Endothelial cell of umbilical vein (primary cell): ENCODE measurements around the gene NEDD4L. TPM values are rescaled to one million over a fixed set of nuclear protein-coding genes. Genes with fewer than 3 reads are reported as not detected.

ENCODE experiments used
- BruUV-seq: library from RNA; stranded (reverse); fragments of 400-500 nt; replicated peaks from 2 replicates; lab custom pipeline; 2021; lab: Mats Ljungman, UMichigan
- CTCF ChIA-PET: fragments of 300-600, 350-600 bp; sonication (Branson Sonifier 250); formaldehyde crosslinking; loops from one replicate; lab custom pipeline; 2021; ENCODE audit warnings: antibody characterized with exemption, inconsistent platforms; lab: Charles Lee
- POLR2A ChIA-PET: fragments of 300-600, 350-600 bp; sonication (Branson Sonifier 250); formaldehyde crosslinking; loops from one replicate; lab custom pipeline; 2021; ENCODE audit warnings: antibody characterized with exemption, inconsistent platforms; lab: Charles Lee
- DNase-seq: peaks from one replicate; pipeline ENCODE4 v3.0.0-alpha.2; 2011; ENCODE audit warnings: low read depth, low spot score
- FAIRE-seq: peaks from 2 replicates; lab custom pipeline; 2011; peaks lifted over from hg19 to GRCh38; lab: Jason Lieb, UNC
- H2AFZ ChIP-seq: 2 replicates; pipeline ENCODE4 v1.6.0; 2012; ENCODE audit warnings: low read depth, low read length, control low read depth, inconsistent platforms
- H3K27ac ChIP-seq: 2 replicates; pipeline ENCODE4 v1.5.1; 2011; ENCODE audit warnings: low read depth, mild to moderate bottlenecking, control low read depth, low read length, moderate library complexity; ENCODE audit not compliant: insufficient read depth
- H3K27me3 ChIP-seq, 2 experiments: 2 replicates each; pipeline versions ENCODE4 v1.6.0 to v1.6.1; 2011; ENCODE audit warnings: low read length in 2 of 2, mixed read lengths in 1 of 2; ENCODE audit not compliant: control insufficient read depth in 2 of 2, insufficient read depth in 2 of 2
- H3K36me3 ChIP-seq, 2 experiments: 2 replicates in 1 of 2; 3 replicates in 1 of 2; pipeline ENCODE4 v1.5.1; 2011; ENCODE audit warnings: low read length in 2 of 2, mild to moderate bottlenecking in 1 of 2, moderate library complexity in 1 of 2; ENCODE audit not compliant: control insufficient read depth in 2 of 2, insufficient read depth in 2 of 2; ENCODE audit errors: extremely low read depth in 1 of 2
- H3K4me1 ChIP-seq: 3 replicates; pipeline ENCODE4 v1.5.1; 2011; ENCODE audit warnings: mild to moderate bottlenecking, low read length; ENCODE audit not compliant: control insufficient read depth, insufficient read depth; ENCODE audit errors: extremely low read depth
- H3K4me2 ChIP-seq: 2 replicates; pipeline ENCODE4 v1.6.1; 2011; ENCODE audit warnings: low read length, control low read depth, mixed read lengths; ENCODE audit not compliant: insufficient read depth
- H3K4me3 ChIP-seq, 3 experiments: fragments of 200-600 bp in 1 of 3; sonication (generic), shearing (Covaris generic) in 1 of 3; replicated peaks in 1 of 3; 2 replicates each; pipeline ENCODE4 v1.5.1; 2011 to 2016; ENCODE audit warnings: control low read depth in 3 of 3, low read length in 3 of 3, mild to moderate bottlenecking in 2 of 3, inconsistent platforms in 1 of 3, low read depth in 1 of 3, moderate library complexity in 1 of 3; ENCODE audit not compliant: insufficient read depth in 1 of 3
- H3K79me2 ChIP-seq: 2 replicates; pipeline ENCODE4 v1.6.0; 2012; ENCODE audit warnings: low read length, inconsistent platforms; ENCODE audit not compliant: control insufficient read depth, insufficient read depth
- H3K9ac ChIP-seq: replicated peaks from 2 replicates; pipeline ENCODE3; 2011; ENCODE audit warnings: low read length, control low read depth; ENCODE audit not compliant: insufficient read depth; ENCODE audit errors: extremely low read depth
- H3K9me1 ChIP-seq: replicated peaks from 3 replicates; pipeline ENCODE4 v1.6.0; 2011; ENCODE audit warnings: mild to moderate bottlenecking, low read length; ENCODE audit not compliant: control insufficient read depth, insufficient read depth; ENCODE audit errors: extremely low read depth
- H3K9me3 ChIP-seq: replicated peaks from 2 replicates; pipeline ENCODE4 v1.5.1; 2012; ENCODE audit warnings: low read length, inconsistent platforms; ENCODE audit not compliant: control insufficient read depth, insufficient read depth
- H4K20me1 ChIP-seq: replicated peaks from 2 replicates; pipeline ENCODE3; 2011; ENCODE audit warnings: mild to moderate bottlenecking, low read length; ENCODE audit not compliant: control insufficient read depth, insufficient read depth; ENCODE audit errors: extremely low read depth
- EZH2 ChIP-seq: IDR thresholded peaks from 2 replicates; pipeline ENCODE4 v1.6.1; 2012; ENCODE audit warnings: borderline replicate concordance, low read depth, mild to moderate bottlenecking, moderate library complexity, low read length, inconsistent platforms; ENCODE audit not compliant: severe bottlenecking
- FOS ChIP-seq: IDR thresholded peaks from 2 replicates; pipeline ENCODE4 v1.6.1; 2011; ENCODE audit warnings: mild to moderate bottlenecking, low read length, moderate library complexity, borderline replicate concordance; ENCODE audit not compliant: insufficient read depth
- GATA2 ChIP-seq: IDR thresholded peaks from 2 replicates; pipeline ENCODE4 v1.7.0; 2011; ENCODE audit warnings: low read depth, mild to moderate bottlenecking, moderate library complexity, mixed read lengths, low read length; ENCODE audit not compliant: insufficient read length, insufficient read depth
- JUN ChIP-seq: IDR thresholded peaks from 2 replicates; pipeline ENCODE4 v1.6.1; 2011; ENCODE audit warnings: borderline replicate concordance, low read depth; ENCODE audit not compliant: insufficient read length, insufficient read depth
- MYC ChIP-seq: IDR thresholded peaks from one replicate; pipeline ENCODE4 v1.6.1; 2011; ENCODE audit warnings: mild to moderate bottlenecking, low read depth, low read length
- POLR2A ChIP-seq: IDR thresholded peaks from 2 replicates; pipeline ENCODE4 v1.6.1; 2012; ENCODE audit warnings: low read depth, mild to moderate bottlenecking, control low read depth, low read length
- POLR2AphosphoS5 ChIP-seq: IDR thresholded peaks from 2 replicates; pipeline ENCODE4 v1.6.1; 2012; ENCODE audit warnings: low read depth, mild to moderate bottlenecking, control low read depth, low read length, moderate library complexity; ENCODE audit not compliant: insufficient read depth
- dilution Hi-C: fragments of 300-500 bp; cut with MboI; formaldehyde crosslinking; loops from one replicate; pipeline ENCODE4 v1.15.0; 2019; ENCODE audit warnings: low sequenced_read_pairs; ENCODE audit not compliant: extremely low pct_ligation_motif_present
- intact Hi-C: fragments of 100-400 bp; cut with micrococcal nuclease; formaldehyde crosslinking; loops from one replicate; pipeline ENCODE4 v1.10.0; 2022
- polyA plus RNA-seq, 4 experiments: library from polyadenylated mRNA; depleted of rRNA in 3 of 4; stranded (reverse) in 3 of 4; unstranded in 1 of 4; fragments of >200 nt; gene quantifications; 2 replicates each; pipeline versions ENCODE4 v1.2.1 to v1.2.3, GENCODE V29; 2011 to 2012; ENCODE audit warnings: missing spikeins in 1 of 4
- total RNA-seq: library from RNA; stranded (reverse); gene quantifications from 2 replicates; pipeline ENCODE4 v1.2.3, GENCODE V29; 2021
- TF ChIP-seq, protein P1 (sequence below), 2 donors: IDR thresholded peaks; 1 replicate in 1 of 2; 2 replicates in 1 of 2; pipeline ENCODE4 v1.5.1; 2011; ENCODE audit warnings: low read length in 2 of 2, mild to moderate bottlenecking in 2 of 2, moderate library complexity in 2 of 2, control low read depth in 1 of 2, inconsistent platforms in 1 of 2, low read depth in 1 of 2; ENCODE audit not compliant: insufficient read depth in 1 of 2; ENCODE audit errors: extremely low read depth in 1 of 2
- TF ChIP-seq, protein P2 (sequence below): IDR thresholded peaks from 2 replicates; pipeline ENCODE4 v1.6.1; 2011; ENCODE audit not compliant: insufficient read depth, insufficient read length

NEDD4L gene
- total and polyA plus RNA-seq, 2 donors (not counting 3 experiments of a cell fraction or from before 2014, with no cell fraction given) = 20.5 to 78.9 TPM

DNA sequence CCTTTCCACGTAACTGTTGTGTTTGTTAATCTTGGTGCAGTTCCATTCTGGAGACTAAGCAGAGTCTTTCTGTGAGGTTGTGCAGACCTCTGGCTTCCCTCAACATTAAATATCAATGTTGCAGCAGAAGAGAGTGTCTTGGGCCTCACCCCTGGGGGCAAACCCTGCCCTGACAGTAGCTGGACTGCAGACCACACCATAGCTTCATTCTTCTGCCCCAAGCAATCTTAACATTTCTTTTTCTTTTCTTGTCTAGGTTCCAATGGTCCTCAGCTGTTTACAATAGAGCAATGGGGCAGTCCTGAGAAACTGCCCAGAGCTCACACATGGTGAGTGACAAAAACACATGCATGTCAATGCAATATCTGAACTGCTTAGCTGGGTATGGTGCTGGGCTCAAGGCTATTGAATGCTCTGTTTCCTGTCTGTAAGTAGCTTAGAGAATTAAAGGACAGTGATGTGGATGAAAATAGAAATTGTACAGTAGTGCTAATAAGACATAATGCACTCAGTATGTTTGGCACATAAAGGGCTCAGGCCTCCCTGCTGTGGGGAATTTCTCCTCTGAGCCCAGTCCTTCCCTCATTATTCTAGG, 347.3 kb downstream of the NEDD4L start:
- H3K9me3 ChIP-seq = no peaks in the 10 kb centered on the region
- ChIA-PET POLR2A (no interaction called here), CTCF (interaction anchor here (1.0 kb wide), 1 partner anchor 16 kb away, joined by 3 read pairs; no protein-coding TSS in a partner anchor)
- H2AFZ ChIP-seq = no peak overlapping the region
- H3K4me1 ChIP-seq = peaks cover 1% of the 10 kb centered on the region
- H3K4me2 ChIP-seq = no peak overlapping the region
- no peaks in the 10 kb centered on the region for H3K27me3 ChIP-seq
- no peak overlapping the region for H3K4me3 ChIP-seq
- BruUV-seq = no TSS peak
- FAIRE-seq (no peak), DNase-seq (no peak)
- H4K20me1 ChIP-seq = no peaks in the 10 kb centered on the region
- H3K27ac ChIP-seq = no peak overlapping the region
- intact Hi-C loops = no loop called here
- H3K9ac ChIP-seq = no peak overlapping the region
- peaks cover 2 to 3% of the 10 kb centered on the region in 2 experiments for H3K36me3 ChIP-seq
- H3K79me2 ChIP-seq = no peaks in the 10 kb centered on the region
- no peaks in the 10 kb centered on the region for H3K9me1 ChIP-seq
- TF ChIP-seq JUN = no peak
- TF ChIP-seq, protein P1, sequence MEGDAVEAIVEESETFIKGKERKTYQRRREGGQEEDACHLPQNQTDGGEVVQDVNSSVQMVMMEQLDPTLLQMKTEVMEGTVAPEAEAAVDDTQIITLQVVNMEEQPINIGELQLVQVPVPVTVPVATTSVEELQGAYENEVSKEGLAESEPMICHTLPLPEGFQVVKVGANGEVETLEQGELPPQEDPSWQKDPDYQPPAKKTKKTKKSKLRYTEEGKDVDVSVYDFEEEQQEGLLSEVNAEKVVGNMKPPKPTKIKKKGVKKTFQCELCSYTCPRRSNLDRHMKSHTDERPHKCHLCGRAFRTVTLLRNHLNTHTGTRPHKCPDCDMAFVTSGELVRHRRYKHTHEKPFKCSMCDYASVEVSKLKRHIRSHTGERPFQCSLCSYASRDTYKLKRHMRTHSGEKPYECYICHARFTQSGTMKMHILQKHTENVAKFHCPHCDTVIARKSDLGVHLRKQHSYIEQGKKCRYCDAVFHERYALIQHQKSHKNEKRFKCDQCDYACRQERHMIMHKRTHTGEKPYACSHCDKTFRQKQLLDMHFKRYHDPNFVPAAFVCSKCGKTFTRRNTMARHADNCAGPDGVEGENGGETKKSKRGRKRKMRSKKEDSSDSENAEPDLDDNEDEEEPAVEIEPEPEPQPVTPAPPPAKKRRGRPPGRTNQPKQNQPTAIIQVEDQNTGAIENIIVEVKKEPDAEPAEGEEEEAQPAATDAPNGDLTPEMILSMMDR (IDR thresholded peaks at IDR 0.05; ENCODE audit: extremely low read depth in 1 of 2, insufficient read depth in 1 of 2, low read depth in 1 of 2, low read length in 2 of 2) = no peak
- TF ChIP-seq GATA2 = no peak
- no peak for TF ChIP-seq EZH2
- TF ChIP-seq MYC = no peak
- TF ChIP-seq FOS = no peak
- TF ChIP-seq POLR2A = no peak
- TF ChIP-seq, protein P2, sequence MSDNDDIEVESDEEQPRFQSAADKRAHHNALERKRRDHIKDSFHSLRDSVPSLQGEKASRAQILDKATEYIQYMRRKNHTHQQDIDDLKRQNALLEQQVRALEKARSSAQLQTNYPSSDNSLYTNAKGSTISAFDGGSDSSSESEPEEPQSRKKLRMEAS = no peak
- TF ChIP-seq POLR2AphosphoS5 = no peak
- dilution Hi-C loops = no loop called here
